GM12873 (cell line): Measurements from ENCODE around the gene NTN1.

ENCODE experiments used
- CTCF ChIP-seq: IDR thresholded peaks from 2 replicates; pipeline ENCODE4 v1.5.1; 2012; ENCODE audit warnings: low read depth, mild to moderate bottlenecking, moderate library complexity, low read length, control low read depth; ENCODE audit not compliant: insufficient read depth; ENCODE audit errors: missing control alignments

Gene NTN1

GRCh38 chr17:9274973-9275372 lies 253.7 kb downstream of the NTN1 start:
- no peak for TF ChIP-seq CTCF

- no peak for TF ChIP-seq CTCF
Observed at GRCh38 chr17:9279893-9280292, 258.6 kb downstream of the NTN1 start.

- TF ChIP-seq CTCF, result no peak
Observed at GRCh38 chr17:9283909-9284308, 262.6 kb downstream of the NTN1 start.

GRCh38 chr17:9284884-9285283 lies 263.6 kb downstream of the NTN1 start:
- no peak for TF ChIP-seq CTCF

- no peak for TF ChIP-seq CTCF
Observed at GRCh38 chr17:9285602-9286427, 264.5 kb downstream of the NTN1 start.

- TF ChIP-seq CTCF, result no peak
Observed at GRCh38 chr17:9286434-9286833, 265.1 kb downstream of the NTN1 start.

- TF ChIP-seq CTCF, result no peak
Observed at GRCh38 chr17:9287306-9287705, 266.0 kb downstream of the NTN1 start.
